ENCODE results near the gene MYMX.
"Not testable (repeated sequence)": the region's sequence is repeated elsewhere in the genome, so short reads cannot be mapped to it uniquely, and the experiment has no call there.

The MYMX gene

DNA sequence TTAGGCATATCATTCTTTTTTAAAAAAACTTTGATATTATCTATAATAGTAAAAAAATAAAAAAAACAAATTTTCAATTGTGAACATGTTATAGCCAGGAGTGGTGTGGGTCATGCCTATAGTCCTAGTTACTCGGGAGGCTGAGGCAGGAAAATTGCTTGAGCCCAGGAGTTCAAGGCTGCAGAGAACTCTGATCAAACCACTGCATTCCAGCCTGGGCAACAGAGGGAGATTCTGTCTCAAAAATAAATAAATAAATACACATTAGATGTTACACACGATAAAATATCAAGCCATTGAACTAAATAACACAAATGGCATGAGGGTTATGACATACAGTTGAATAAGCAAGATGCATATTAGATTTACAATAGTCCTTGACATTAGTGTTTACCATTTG is 27.9 kb upstream of the MYMX start:
- no peak for DNase-seq

DNA sequence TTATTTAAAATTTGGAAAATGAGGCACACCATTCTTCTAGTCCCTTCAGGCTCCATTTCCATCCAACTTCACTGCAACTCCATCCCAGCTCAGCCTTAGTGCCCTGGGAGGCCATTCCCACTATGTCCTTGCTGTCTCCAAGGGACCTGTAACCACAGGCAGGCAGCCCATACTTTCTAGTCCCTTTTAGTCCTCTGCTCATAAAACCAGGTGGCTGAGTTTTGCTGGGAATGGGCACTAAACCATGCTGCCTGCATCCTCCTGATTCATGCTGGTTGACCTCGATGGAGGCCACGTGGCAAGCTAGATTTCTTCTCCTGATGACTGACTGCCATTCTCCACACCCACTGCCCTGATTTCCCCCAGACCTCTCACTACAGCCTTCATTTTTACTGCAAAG is 27.5 kb upstream of the MYMX start:
- DNase-seq = no peak

DNA sequence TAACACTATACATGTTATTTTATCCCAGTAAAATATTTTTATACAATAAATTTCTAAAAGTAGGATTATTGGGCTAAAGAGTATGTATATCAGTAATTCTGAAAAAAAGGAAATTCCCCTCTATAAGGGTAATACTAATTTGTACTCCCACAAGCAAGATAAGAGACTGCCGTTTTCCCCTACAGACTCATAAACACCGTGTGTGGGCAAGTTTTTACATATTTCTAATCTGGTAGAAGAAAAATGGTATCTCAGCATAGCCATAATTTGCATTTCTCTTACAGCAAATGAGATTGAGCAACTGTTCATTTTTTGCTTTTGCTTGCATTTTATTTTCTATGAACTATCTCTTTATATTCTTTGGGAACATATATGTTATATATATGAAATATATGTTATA is 26.0 kb upstream of the MYMX start:
- no peak for DNase-seq

DNA sequence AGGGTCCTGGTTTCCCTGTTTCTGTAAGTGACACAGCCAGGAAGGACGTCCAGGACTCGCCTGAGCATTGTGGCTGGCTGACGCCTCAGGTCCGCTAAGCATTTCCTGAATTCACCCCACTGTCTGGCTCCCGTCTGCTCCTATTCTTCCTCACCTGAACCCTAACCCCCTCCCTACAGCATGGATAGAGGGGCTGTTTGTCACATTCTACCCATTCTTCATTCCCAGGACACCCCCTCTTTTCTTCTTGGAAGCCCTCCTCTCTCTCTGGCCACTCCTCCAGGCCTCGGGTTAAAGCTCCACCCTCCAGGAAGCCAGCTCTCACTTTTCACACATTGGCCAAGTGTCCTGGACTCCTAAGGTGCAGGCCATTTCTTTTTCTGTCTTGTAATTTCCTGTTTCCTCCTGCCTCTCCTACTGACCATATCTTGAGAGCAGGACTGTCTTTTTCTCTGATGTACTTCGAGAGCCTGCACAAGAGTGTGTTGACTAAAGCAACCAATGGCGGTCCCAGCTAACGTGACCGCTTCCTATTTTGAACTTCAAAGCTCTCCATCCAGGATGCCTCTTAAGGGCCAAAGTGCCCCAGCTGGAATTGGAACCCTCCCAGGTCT is 24.2 kb upstream of the MYMX start:
- no peak for DNase-seq

DNA sequence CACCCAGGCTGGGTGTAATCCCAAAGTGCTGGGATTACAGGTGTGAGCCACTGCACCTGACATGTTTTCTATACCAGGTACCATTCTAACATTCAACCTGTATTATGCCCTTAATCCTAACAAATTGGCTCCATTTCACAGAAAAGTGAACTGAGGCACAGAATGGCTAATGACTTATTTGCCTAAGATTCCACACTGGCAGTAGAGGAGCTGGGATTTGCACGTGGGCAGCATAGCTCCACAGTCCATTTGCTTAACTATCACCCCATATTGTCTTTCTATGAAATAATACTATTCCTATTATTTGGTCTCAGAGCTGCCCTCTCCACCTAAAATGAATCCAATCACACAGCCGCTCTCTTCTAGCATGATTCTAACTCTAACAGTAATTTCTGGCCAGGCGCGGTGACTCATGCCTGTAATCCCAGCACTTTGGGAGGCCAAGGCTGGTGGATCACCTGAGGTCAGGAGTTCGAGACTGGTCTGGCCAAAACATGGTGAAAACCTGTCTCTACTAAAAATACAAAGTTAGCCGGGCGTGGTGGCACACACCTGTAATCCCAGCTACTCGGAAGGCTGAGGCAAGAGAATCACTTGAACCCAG is 23.3 kb upstream of the MYMX start:
- no peak for DNase-seq

DNA sequence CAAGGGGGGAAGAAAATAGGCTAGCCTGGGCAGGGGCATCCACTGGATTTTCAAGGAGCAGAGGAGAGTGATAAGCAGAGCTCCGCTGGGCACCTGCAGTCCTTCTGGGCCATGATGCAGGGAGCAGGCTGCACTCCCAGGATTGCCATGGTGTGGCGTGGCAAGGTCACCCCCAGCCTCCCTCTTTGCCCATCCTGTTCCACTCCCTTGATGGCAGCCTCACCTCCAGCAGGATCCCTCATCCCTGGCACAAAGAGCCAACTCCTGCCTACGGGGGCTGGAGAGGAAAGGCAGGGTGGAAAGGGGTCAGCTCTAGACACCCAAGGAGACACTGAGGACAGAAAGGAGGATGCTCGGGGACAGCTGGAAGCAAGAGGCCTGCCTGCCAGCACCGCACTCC is 22.4 kb upstream of the MYMX start:
- DNase-seq = no peak

DNA sequence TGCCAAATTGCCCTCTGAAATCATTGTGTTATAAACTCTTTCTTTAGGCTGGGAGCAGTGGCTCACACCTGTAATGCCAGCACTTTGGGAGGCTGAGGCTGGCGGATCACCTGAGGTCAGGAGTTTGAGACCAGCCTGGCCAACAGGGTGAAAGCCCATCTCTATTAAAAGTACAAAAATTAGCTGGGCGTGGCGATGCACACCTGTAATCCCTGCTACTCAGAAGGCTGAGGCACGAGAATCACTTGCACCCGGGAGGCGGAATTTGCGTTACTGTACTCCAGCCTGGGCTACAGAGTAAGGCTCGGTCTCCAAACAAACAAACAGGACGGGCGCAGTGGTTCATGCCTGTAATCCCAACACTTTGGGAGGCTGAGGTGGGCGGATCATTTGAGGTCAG is 20.4 kb upstream of the MYMX start:
- not testable (repeated sequence) for DNase-seq

DNA sequence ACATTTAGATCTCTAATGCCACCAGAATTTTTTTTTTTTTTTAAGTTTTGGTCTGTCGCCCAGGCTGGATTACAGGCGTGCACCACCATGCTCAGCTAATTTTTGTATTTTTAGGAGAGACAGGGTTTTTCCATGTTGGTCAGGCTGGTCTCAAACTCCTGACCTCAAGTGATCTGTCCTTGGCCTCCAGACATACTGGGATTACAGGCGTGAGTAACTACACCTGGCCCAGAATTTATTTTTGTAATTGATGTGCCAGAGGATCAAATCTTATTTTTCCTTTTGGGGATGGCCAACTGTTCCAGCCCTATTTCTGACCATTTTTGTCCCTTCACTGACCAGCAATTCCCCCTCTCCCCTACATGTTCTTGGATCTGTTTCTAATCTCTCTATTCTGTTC is 18.0 kb upstream of the MYMX start:
- DNase-seq = no peak

DNA sequence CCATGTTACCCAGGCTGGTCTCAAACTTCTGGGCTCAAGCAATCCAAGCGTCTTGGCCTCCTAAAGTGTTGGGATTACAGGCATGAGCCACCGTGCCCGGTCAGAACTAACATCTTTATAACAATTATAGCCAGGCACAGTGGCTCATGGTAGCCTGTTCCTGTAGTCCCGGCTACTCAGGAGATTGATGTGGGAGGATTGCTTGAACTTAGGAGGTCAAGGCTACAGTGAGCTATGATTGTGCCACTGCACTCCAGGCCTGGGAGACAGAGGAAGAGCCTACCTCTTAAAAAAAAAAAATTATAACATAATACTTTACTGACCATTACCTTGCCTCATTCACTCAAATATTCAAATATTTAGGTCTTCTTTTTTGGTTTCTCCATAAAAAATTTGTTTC is 16.8 kb upstream of the MYMX start:
- DNase-seq = no peak

DNA sequence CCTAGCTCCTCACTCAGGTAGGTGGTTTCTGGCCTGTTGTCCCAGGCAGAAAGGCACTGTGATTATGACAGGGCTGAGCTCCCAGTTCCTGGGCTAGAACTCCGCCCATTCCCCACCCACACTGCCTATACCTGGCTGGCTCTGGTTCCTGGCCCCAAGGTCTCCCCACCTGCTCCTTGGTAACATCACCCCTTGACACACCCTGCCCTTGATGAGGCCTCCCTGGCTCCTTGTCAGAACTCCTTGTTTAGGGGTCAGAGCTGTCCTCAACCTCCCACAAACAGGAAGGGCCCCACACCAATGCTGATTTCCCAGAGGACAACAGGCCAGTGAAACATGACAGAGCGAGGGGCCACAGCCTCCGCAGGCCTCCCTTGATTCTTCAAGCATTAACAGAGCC is 15.5 kb upstream of the MYMX start:
- no peak for DNase-seq

DNA sequence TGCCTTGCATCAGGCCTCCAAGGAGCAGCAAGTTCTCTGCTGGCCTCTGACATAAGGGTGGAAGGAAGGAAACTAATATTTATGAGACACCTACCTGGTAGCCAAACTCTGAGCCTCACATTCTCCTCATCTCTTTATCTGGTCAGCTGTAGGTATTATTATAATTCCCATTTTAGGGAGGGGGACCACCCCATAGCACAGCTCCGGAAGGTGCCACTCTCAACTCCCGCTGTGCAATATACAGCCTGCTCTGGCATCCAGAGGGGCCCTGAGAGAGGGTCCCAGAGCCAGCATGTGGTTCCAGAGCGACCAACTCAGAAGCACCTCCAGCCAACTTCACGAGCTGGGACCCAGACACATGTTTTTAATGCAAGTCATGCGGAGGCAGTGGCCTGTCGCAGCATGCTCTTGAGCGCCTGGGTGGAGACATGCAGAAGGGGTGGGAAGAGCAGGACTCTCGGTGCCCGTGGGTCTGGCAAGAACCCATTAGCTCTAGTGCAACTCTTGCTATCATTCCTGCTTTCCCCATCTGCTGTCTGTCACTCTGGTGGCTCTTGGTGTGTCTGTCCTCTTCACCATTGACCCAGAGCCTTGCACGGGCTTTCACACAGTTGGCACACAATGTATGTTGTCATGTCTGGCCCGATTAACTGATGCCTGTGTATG is 15.0 kb upstream of the MYMX start:
- no peak for DNase-seq

DNA sequence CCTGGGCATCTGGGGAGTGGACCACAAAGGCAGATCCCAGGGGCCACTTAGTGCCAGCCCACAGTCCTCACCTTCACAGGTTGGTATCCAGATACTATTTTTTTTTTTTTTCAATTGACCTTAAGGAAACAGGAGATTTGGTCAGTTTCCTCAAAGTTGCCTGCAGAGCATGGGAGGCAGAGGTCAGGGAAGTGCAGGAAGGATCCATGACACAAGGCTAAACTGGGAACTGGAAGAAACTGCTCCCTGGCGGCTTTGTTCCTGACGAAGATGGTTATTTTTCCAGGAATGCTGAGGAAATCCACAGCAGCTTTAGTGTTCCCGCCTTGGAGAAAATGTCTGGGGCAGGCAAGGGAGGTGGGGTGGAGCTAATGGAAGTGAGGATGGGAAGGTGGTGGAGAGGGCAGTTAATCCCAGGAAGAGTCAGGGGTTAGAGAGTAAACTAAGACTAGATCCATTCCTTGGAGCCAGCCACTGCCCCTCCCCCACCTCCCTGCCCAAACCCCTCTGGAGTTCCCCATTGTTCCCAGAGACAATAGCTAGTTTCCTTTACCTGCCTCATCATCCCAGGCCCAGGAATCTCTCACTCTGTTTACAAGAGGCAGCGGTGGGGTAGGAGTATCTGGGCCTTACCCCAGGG is 14.3 kb upstream of the MYMX start:
- no peak for DNase-seq

DNA sequence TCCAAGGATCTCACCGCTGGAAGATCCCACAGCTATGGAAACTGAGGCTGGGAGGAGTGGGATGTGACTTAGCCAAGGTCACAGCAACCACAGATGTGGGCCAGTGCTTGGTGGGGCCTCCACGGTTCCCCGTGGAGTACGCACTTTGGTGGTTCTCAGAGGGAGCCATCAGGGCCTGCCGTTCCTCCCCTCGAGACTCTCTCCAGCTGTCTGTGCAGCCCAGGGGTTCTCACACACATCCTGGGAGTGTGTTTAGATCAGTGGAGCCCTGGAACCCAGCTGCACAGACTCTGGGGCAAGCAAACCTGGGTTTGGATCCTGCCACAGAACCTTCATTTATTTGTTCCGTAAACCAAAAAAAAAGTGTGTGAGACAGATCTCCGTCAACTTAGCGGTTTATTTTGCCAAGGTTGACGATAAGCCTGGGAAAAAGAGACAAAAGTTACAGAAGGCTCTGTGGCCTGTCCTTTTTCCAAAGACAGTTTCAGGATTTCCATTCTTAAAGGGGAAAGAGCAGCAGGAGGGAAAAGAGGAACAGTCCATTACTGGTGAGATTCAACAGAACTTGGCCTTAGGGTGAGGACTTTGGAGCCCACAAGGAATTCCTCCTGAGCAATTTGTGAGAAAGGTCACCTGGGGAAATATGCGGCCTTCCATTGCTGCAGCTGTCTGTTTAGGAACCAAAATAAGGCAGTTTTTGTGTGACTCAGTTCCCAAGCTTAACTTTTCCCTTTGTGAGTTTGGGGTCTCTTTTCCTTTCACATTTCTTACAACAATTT is 13.6 kb upstream of the MYMX start:
- no peak for DNase-seq

DNA sequence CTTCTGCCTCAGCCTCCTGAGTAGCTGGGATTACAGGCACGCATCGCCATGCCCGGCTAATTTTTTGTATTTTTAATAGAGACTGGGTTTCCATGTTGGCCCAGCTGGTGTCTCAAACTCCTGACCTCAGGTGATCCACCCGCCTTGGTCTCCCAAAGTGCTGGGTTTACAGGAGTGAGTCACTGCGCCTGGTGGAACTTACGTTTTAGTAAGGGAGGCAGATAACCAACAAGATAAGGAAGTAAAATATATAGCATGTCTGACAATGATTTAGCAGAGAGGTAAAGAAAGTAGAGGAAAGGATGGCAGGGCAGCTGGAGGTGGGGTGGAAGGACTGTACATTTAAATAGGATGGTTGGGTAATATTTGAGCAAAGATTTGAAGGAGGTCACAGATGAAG is 12.8 kb upstream of the MYMX start:
- DNase-seq = no peak

DNA sequence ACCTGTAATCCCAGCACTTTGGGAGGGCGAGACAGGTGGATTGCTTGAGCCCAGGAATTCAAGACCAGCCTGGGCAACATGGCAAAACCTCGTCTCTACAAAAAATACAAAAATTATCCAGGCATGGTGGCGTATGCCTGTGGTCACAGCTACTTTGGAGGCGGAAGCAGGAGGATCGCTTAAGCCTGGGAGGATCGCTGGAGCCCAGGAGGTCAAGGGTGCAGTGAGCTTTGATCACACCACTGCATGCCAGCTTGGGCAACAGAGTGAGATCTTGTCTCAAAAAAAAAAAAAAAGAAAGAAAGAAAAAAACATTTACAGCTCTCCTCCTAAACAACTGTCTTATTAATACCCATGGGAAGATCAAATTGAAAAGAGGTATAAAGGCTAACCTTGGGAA is 8.8 kb upstream of the MYMX start:
- DNase-seq = no peak

DNA sequence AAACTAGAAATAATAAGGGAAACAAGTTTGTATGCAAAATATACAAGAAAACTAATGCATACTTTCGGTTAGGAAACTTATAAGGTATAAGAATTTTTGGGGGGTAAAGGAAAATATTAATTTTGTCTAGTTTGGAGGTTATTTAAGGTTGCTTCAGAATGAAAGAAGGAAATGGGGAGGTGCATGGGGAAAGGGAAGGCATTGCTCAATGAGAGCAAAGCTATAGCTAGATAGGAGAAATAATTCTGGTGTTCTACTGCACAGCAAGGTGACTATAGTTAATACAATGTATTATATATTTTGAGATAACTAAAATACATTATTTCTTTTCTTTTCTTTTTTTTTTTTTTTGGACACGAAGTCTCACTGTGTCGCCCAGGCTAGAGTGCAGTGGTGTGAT is 5.4 kb upstream of the MYMX start:
- no peak for DNase-seq

DNA sequence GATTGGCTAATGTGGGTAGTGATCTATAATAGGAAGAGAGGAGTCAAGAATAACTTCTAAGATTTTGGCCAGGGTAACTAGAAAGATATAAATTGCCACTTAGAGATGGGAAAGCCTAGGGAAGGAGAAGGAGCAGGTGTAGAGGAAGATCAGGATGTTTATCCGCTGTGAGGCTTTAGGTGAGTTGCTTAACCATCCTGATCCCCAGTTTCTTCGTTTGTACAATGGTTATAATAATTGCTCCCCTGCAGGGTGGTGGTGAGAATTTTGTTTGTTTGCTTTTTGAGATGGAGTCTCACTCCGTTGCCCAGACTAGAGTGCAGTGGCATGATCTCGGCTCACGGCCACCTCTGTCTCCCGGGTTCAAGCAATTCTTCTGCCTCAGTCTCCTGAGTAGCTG is 2.4 kb upstream of the MYMX start:
- no peak for DNase-seq

DNA sequence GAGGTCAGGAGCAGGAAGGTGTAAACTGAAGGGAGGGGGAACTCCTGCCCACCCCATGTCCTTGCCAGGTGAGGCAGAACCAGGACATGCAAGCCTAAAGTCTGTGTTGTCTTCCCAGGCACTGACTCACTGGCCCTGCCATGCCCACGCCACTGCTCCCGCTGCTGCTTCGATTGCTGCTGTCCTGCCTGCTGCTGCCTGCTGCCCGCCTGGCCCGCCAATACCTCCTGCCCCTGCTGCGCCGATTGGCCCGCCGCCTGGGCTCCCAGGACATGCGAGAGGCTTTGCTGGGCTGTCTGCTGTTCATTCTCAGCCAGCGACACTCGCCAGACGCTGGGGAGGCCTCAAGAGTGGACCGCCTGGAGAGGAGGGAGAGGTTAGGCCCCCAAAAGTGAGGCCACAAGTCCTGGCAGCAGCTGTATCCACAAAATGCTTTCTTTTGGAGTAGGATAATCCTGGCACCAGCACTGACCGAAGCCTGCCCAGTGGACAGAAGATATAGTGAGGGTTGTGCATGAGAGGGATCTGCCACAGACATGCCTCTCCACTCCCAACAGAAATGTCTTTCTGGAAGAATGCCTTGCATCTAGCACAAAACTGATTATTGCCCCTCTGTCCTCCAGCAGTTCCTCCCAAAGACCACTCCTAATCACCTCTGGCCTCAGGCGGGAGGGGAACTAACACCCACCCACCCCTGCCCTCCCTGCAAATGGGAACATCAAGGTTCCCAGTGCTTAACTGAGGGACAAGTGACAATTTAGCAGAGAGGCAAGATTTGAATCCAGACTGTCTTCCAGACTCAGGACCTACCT is 812 bp downstream of the MYMX start:
- DNase-seq = no peak

DNA sequence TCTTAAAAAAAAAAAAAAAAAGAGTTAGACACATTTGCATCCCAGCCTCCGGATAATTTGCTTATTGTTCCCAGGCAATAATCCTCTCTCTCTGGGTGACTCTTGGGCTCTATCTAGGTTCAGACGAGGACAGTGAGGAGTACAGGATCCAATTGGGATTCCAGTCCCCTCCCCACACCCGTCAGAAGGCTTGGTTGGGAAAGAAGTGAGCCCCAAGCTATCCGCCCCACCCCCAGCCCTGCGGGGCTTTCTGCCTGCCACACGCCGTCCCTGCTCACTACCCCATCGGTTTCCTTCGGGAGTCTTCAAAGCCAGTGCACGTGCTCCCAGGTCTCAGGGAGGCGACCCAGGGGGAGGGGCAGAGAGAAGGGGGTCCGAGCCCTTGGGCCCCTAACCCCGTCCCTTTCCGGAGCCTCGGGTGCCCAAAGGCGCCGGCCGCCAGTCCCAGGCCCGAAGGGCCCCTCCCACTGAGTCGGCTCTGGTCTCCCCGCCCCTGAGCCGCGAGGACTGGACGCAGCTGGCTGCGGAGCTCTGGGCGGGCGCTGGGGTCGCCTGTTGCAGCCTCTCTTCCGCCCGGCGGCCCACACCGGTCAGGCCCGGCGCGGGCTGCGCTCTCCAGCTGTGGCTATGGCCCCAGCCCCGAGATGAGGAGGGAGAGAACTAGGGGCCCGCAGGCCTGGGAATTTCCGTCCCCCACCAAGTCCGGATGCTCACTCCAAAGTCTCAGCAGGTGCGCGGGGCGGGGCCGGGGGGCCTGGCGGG is 2.5 kb downstream of the MYMX start:
- no peak for DNase-seq

DNA sequence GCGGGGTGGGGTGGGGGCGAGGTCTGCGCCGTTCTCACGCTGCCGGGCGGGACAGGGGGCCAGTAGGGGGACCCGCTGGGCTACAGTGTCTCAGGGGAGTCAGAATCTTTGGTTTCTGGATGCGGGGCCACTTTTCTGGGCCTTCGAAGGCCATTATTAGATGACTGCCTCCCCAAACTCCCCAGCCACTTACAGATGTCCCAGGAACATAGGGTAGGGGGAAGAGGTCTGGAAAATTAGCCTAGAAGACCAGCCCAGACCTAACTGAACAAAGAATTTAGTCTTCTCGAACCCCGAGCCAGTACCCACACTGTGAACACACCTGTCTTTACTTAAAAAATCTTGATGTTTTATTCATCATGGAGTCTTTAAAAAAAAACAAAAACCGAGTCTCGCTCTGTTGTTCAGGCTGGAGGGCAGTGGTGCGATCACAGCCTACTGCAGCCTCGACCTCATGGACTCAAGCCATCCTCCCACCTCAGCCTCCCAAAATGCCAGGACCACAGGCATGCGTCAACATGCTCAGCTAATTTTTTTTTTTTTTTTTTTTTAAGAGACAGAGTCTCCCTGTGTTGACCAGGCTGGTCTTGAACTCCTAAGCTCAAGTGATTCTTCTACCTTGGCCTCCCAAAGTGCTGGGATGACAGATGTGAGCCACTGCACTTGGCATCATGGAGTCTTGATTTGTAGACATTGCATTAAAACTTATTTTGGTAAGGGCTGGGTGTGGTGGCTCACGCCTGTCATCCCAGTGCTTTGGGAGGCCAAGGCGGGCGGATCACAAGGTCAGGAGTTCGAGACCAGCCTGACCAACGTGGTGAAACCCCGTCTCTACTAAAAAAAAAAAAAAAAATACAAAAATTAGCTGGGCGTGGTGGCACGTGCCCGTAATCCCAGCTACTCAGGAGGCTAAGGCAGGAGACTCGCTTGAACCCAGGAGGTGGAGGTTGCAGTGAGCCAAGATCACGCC is 3.4 kb downstream of the MYMX start:
- no peak for DNase-seq

Measured in fibroblast of skin of abdomen (primary cell).